Trophoblast cell (in vitro differentiated cells and primary cell): ENCODE measurements around the gene ZC2HC1C.

Experiments used
- DNase-seq, 2 donors: peaks; one replicate each; pipeline ENCODE4 v3.0.0-alpha.2; 2016
- H2AFZ ChIP-seq: 2 replicates; pipeline ENCODE4 v1.6.1; 2013; ENCODE audit warnings: low read length, moderate library complexity, mild to moderate bottlenecking; ENCODE audit not compliant: insufficient read depth, poor library complexity
- H2AK5ac ChIP-seq: 2 replicates; pipeline ENCODE4 v1.6.1; 2013; ENCODE audit warnings: mild to moderate bottlenecking, low read length
- H2BK120ac ChIP-seq: 2 replicates; pipeline ENCODE4 v1.6.1; 2013; ENCODE audit warnings: low read length, mild to moderate bottlenecking, moderate library complexity; ENCODE audit not compliant: insufficient read depth, poor library complexity
- H2BK12ac ChIP-seq: 2 replicates; pipeline ENCODE4 v1.6.1; 2013; ENCODE audit warnings: mild to moderate bottlenecking, low read length, moderate library complexity
- H2BK5ac ChIP-seq: 2 replicates; pipeline ENCODE4 v1.6.1; 2013; ENCODE audit warnings: low read length, low read depth, moderate library complexity, mild to moderate bottlenecking; ENCODE audit not compliant: poor library complexity
- H3K14ac ChIP-seq: 2 replicates; pipeline ENCODE4 v1.6.1; 2013; ENCODE audit warnings: mild to moderate bottlenecking, low read length
- H3K18ac ChIP-seq: 2 replicates; pipeline ENCODE4 v1.6.1; 2013; ENCODE audit warnings: mild to moderate bottlenecking, low read length
- H3K23ac ChIP-seq: 2 replicates; pipeline ENCODE4 v1.6.1; 2013; ENCODE audit warnings: low read length
- H3K27ac ChIP-seq: 2 replicates; pipeline ENCODE4 v1.5.1; 2013; ENCODE audit warnings: low read depth, mild to moderate bottlenecking, inconsistent platforms, low read length, moderate library complexity
- H3K27me3 ChIP-seq: 2 replicates; pipeline ENCODE4 v1.6.1; 2013; ENCODE audit warnings: inconsistent platforms, mild to moderate bottlenecking, low read length, moderate library complexity; ENCODE audit not compliant: insufficient read depth
- H3K36me3 ChIP-seq, 2 experiments: 1 replicate in 1 of 2; 2 replicates in 1 of 2; pipeline ENCODE4 v1.6.1; 2013; ENCODE audit warnings: low read length in 2 of 2, mild to moderate bottlenecking in 2 of 2, moderate library complexity in 1 of 2; ENCODE audit not compliant: insufficient read depth in 2 of 2, control insufficient read depth in 1 of 2
- H3K4ac ChIP-seq: 2 replicates; pipeline ENCODE4 v1.6.1; 2013; ENCODE audit warnings: low read depth, mild to moderate bottlenecking, low read length, moderate library complexity
- H3K4me1 ChIP-seq, 2 experiments: 1 replicate in 1 of 2; 2 replicates in 1 of 2; pipeline ENCODE4 v1.6.1; 2013; ENCODE audit warnings: low read length in 2 of 2, mild to moderate bottlenecking in 2 of 2, moderate library complexity in 1 of 2; ENCODE audit not compliant: insufficient read depth in 2 of 2, control insufficient read depth in 1 of 2
- H3K4me2 ChIP-seq: 2 replicates; pipeline ENCODE4 v1.6.1; 2013; ENCODE audit warnings: inconsistent platforms, mild to moderate bottlenecking, low read length, moderate library complexity
- H3K4me3 ChIP-seq: 2 replicates; pipeline ENCODE4 v1.5.1; 2013; ENCODE audit warnings: mild to moderate bottlenecking, low read depth, low read length, inconsistent platforms
- H3K79me1 ChIP-seq: one replicate; pipeline ENCODE4 v1.6.1; 2013; ENCODE audit warnings: low read length
- H3K79me2 ChIP-seq: 2 replicates; pipeline ENCODE4 v1.6.1; 2013; ENCODE audit warnings: low read length, mild to moderate bottlenecking; ENCODE audit not compliant: control insufficient read depth, insufficient read depth, poor library complexity
- H3K9ac ChIP-seq: 2 replicates; pipeline ENCODE4 v1.6.1; 2013; ENCODE audit warnings: mild to moderate bottlenecking, low read length
- H3K9me3 ChIP-seq: 2 replicates; pipeline ENCODE4 v1.6.1; 2013; ENCODE audit warnings: low read depth, mild to moderate bottlenecking, control low read depth, inconsistent platforms, low read length; ENCODE audit not compliant: insufficient read depth
- H4K12ac ChIP-seq: 2 replicates; pipeline ENCODE4 v1.6.1; 2013; ENCODE audit warnings: low read depth, mild to moderate bottlenecking, low read length, moderate library complexity
- H4K8ac ChIP-seq: 2 replicates; pipeline ENCODE4 v1.6.1; 2013; ENCODE audit warnings: low read depth, mild to moderate bottlenecking, low read length, moderate library complexity
- H4K91ac ChIP-seq: one replicate; pipeline ENCODE4 v1.6.1; 2013; ENCODE audit warnings: low read depth, mild to moderate bottlenecking, low read length, moderate library complexity
- WGBS: extraction: QIAGEN DNeasy Blood & Tissue Kit; methylation state at CpG from one replicate; pipeline ENCODE4 v1.1.7; 2013; ENCODE audit warnings: missing lambda C conversion rate; ENCODE audit not compliant: insufficient read length, insufficient coverage; ENCODE audit errors: extremely low coverage; 5-methylcytosine and 5-hydroxymethylcytosine counted together

The ZC2HC1C gene

GRCh38 chr14:75051556-75051899, 17.9 kb upstream of the ZC2HC1C start:
- Histone ChIP-seq H3K79me1 (peaks cover 6% of the 10 kb centered on the region), H2BK120ac (no peak overlapping the region), H2BK12ac (no peak overlapping the region), H3K23ac (no peak overlapping the region), H3K79me2 (peaks cover 5% of the 10 kb centered on the region), H3K4me2 (peak overlapping the region; percentile 71), H2AK5ac (no peak overlapping the region), H3K4me1 (peaks cover 0 to 3% of the 10 kb centered on the region in 2 experiments), H3K27ac (no peak overlapping the region), H3K14ac (no peak overlapping the region), H2BK5ac (no peak overlapping the region), H4K8ac (no peak overlapping the region), H3K4me3 (no peak overlapping the region), H4K12ac (no peak overlapping the region), H3K9me3 (no peaks in the 10 kb centered on the region), H3K18ac (no peak overlapping the region), H3K4ac (no peak overlapping the region), H3K27me3 (no peaks in the 10 kb centered on the region), H2AFZ (no peak overlapping the region), H3K36me3 (no peaks in the 10 kb centered on the region), H3K9ac (no peak overlapping the region), H4K91ac (no peak overlapping the region)
- no CpG with 5 or more reads among the region's 5 CpGs for WGBS
- DNase-seq, result no peak

- H3K27ac ChIP-seq, result no peak overlapping the region
- no peak overlapping the region for H3K9ac ChIP-seq
- no peak overlapping the region for H3K23ac ChIP-seq
- H3K4me2 ChIP-seq, result no peak overlapping the region
- no peak overlapping the region for H2BK5ac ChIP-seq
- no peaks in the 10 kb centered on the region for H3K36me3 ChIP-seq
- H4K8ac ChIP-seq, result no peak overlapping the region
- H3K14ac ChIP-seq, result no peak overlapping the region
- H3K27me3 ChIP-seq, result no peaks in the 10 kb centered on the region
- peaks cover 5% of the 10 kb centered on the region for H3K79me2 ChIP-seq
- H4K91ac ChIP-seq, result no peak overlapping the region
- no peak for DNase-seq
- no peak overlapping the region for H2AK5ac ChIP-seq
- no peak overlapping the region for H4K12ac ChIP-seq
- H3K4me1 ChIP-seq, result peaks cover 0 to 3% of the 10 kb centered on the region in 2 experiments
- H3K4me3 ChIP-seq, result no peak overlapping the region
- no peak overlapping the region for H3K4ac ChIP-seq
- H2AFZ ChIP-seq, result no peak overlapping the region
- H2BK12ac ChIP-seq, result no peak overlapping the region
- no CpG with 5 or more reads among the region's 5 CpGs for WGBS
- peaks cover 6% of the 10 kb centered on the region for H3K79me1 ChIP-seq
- H3K9me3 ChIP-seq, result no peaks in the 10 kb centered on the region
- no peak overlapping the region for H3K18ac ChIP-seq
- no peak overlapping the region for H2BK120ac ChIP-seq
These were observed 15.8 kb upstream of the ZC2HC1C start for GRCh38 chr14:75053396-75054291.

- no peak overlapping the region for H3K9ac ChIP-seq
- H2AK5ac ChIP-seq, result no peak overlapping the region
- no peaks in the 10 kb centered on the region for H3K9me3 ChIP-seq
- H3K27me3 ChIP-seq, result no peaks in the 10 kb centered on the region
- H4K12ac ChIP-seq, result no peak overlapping the region
- no peak overlapping the region for H3K18ac ChIP-seq
- no peak overlapping the region for H2BK12ac ChIP-seq
- H3K4me1 ChIP-seq, result peaks cover 0 to 3% of the 10 kb centered on the region in 2 experiments
- no peak overlapping the region for H3K27ac ChIP-seq
- peaks cover 5% of the 10 kb centered on the region for H3K79me2 ChIP-seq
- H3K36me3 ChIP-seq, result no peaks in the 10 kb centered on the region
- WGBS, result no CpG with 5 or more reads among the region's 1 CpG
- no peak overlapping the region for H4K91ac ChIP-seq
- peaks cover 6% of the 10 kb centered on the region for H3K79me1 ChIP-seq
- H4K8ac ChIP-seq, result no peak overlapping the region
- H3K4ac ChIP-seq, result no peak overlapping the region
- no peak overlapping the region for H2BK5ac ChIP-seq
- H3K4me2 ChIP-seq, result no peak overlapping the region
- no peak overlapping the region for H3K23ac ChIP-seq
- no peak overlapping the region for H3K14ac ChIP-seq
- no peak overlapping the region for H3K4me3 ChIP-seq
- DNase-seq, result no peak
- no peak overlapping the region for H2BK120ac ChIP-seq
- H2AFZ ChIP-seq, result no peak overlapping the region
These were observed 15.0 kb upstream of the ZC2HC1C start for GRCh38 chr14:75054421-75054820.

GRCh38 chr14:75059642-75060041, 9.8 kb upstream of the ZC2HC1C start:
- no CpG with 5 or more reads among the region's 2 CpGs for WGBS
- Histone ChIP-seq H3K9me3 (no peaks in the 10 kb centered on the region), H3K18ac (no peak overlapping the region)

More at GRCh38 chr14:75059642-75060041, 9.8 kb upstream of the ZC2HC1C start:
- Histone ChIP-seq H3K27ac (no peak overlapping the region), H2AK5ac (no peak overlapping the region), H3K23ac (no peak overlapping the region), H3K36me3 (no peaks in the 10 kb centered on the region), H2BK120ac (no peak overlapping the region), H4K8ac (no peak overlapping the region), H3K79me1 (peaks cover 6% of the 10 kb centered on the region), H3K27me3 (no peaks in the 10 kb centered on the region), H2BK12ac (no peak overlapping the region), H2BK5ac (no peak overlapping the region), H3K9ac (no peak overlapping the region), H2AFZ (no peak overlapping the region), H3K4me1 (peaks cover 0 to 6% of the 10 kb centered on the region in 2 experiments), H3K4ac (no peak overlapping the region), H3K4me3 (no peak overlapping the region), H3K14ac (no peak overlapping the region), H4K91ac (no peak overlapping the region), H4K12ac (no peak overlapping the region), H3K79me2 (peaks cover 2% of the 10 kb centered on the region), H3K4me2 (no peak overlapping the region)
- no peak for DNase-seq
